Keratinocyte (primary cell): Measurements from ENCODE around the gene TFDP2. TPM values are rescaled to one million over a fixed set of nuclear protein-coding genes. Genes with fewer than 3 reads are reported as not detected.

Experiments used
- DNase-seq: peaks from one replicate; pipeline ENCODE4 v3.0.0-alpha.2; 2011; ENCODE audit warnings: low read depth, missing footprints, low spot score
- FAIRE-seq: peaks from 2 replicates; lab custom pipeline; 2011; peaks lifted over from hg19 to GRCh38; lab: Jason Lieb, UNC
- H2AFZ ChIP-seq: 2 replicates; pipeline ENCODE4 v1.6.0; 2012; ENCODE audit warnings: low read length, control low read depth, inconsistent platforms; ENCODE audit not compliant: control insufficient read depth
- H3K27ac ChIP-seq: 2 replicates; pipeline ENCODE4 v1.5.1; 2011; ENCODE audit warnings: low read length; ENCODE audit not compliant: control insufficient read depth, insufficient read depth
- H3K27me3 ChIP-seq: 3 replicates; pipeline ENCODE4 v1.6.0; 2011; ENCODE audit warnings: low read length; ENCODE audit not compliant: control insufficient read depth, insufficient read depth; ENCODE audit errors: extremely low read depth
- H3K36me3 ChIP-seq, 2 experiments: 2 replicates in 1 of 2; 3 replicates in 1 of 2; pipeline ENCODE4 v1.5.1; 2011; ENCODE audit warnings: low read length in 2 of 2, mild to moderate bottlenecking in 1 of 2; ENCODE audit not compliant: control insufficient read depth in 2 of 2, insufficient read depth in 2 of 2; ENCODE audit errors: extremely low read depth in 1 of 2
- H3K4me1 ChIP-seq: 3 replicates; pipeline ENCODE4 v1.5.1; 2011; ENCODE audit warnings: low read length; ENCODE audit not compliant: control insufficient read depth, insufficient read depth; ENCODE audit errors: extremely low read depth
- H3K4me2 ChIP-seq: 3 replicates; pipeline ENCODE4 v1.6.0; 2011; ENCODE audit warnings: low read depth, low read length; ENCODE audit not compliant: control insufficient read depth, insufficient read depth; ENCODE audit errors: extremely low read depth
- H3K4me3 ChIP-seq, 3 experiments: fragments of 200-600 bp in 1 of 3; sonication (generic) in 1 of 3; 2 replicates in 2 of 3; 3 replicates in 1 of 3; pipeline ENCODE4 v1.5.1; 2011 to 2016; ENCODE audit warnings: low read length in 3 of 3, mild to moderate bottlenecking in 3 of 3, control low read depth in 2 of 3, inconsistent platforms in 1 of 3, low read depth in 1 of 3, mixed read lengths in 1 of 3, mixed run types in 1 of 3, moderate library complexity in 1 of 3; ENCODE audit not compliant: control insufficient read depth in 2 of 3, insufficient read depth in 2 of 3; ENCODE audit errors: extremely low read depth in 1 of 3
- H3K79me2 ChIP-seq: 2 replicates; pipeline ENCODE4 v1.6.0; 2012; ENCODE audit warnings: low read length; ENCODE audit not compliant: control insufficient read depth, insufficient read depth
- H3K9ac ChIP-seq: 3 replicates; pipeline ENCODE4 v1.6.0; 2011; ENCODE audit warnings: low read length; ENCODE audit not compliant: control insufficient read depth, insufficient read depth; ENCODE audit errors: extremely low read depth
- H3K9me1 ChIP-seq: 3 replicates; pipeline ENCODE4 v1.6.0; 2011; ENCODE audit warnings: low read length; ENCODE audit not compliant: control insufficient read depth, insufficient read depth; ENCODE audit errors: extremely low read depth
- H3K9me3 ChIP-seq: 2 replicates; pipeline ENCODE4 v1.5.1; 2012; ENCODE audit warnings: low read depth, low read length; ENCODE audit not compliant: control insufficient read depth
- H4K20me1 ChIP-seq: 3 replicates; pipeline ENCODE4 v1.6.0; 2011; ENCODE audit warnings: low read length; ENCODE audit not compliant: control insufficient read depth, insufficient read depth; ENCODE audit errors: extremely low read depth
- CTCF ChIP-seq, 3 experiments: IDR thresholded peaks in 1 of 3; conservative IDR thresholded peaks in 1 of 3; optimal IDR thresholded peaks in 1 of 3; 2 replicates in 2 of 3; 3 replicates in 1 of 3; pipeline versions ENCODE3 to v1.5.1; 2011; ENCODE audit warnings: low read length in 3 of 3, mild to moderate bottlenecking in 3 of 3, moderate library complexity in 2 of 3, control low read depth in 1 of 3, inconsistent platforms in 1 of 3; ENCODE audit not compliant: insufficient read depth in 2 of 3; ENCODE audit errors: extremely low read depth in 1 of 3
- EZH2 ChIP-seq: IDR thresholded peaks from one replicate; pipeline ENCODE4 v1.6.1; 2012; ENCODE audit warnings: inconsistent platforms, mild to moderate bottlenecking, low read length, moderate library complexity
- dilution Hi-C: fragments of 300-500 bp; cut with MboI; formaldehyde crosslinking; loops from one replicate; pipeline ENCODE4 v1.7.0; 2020; ENCODE audit warnings: low sequenced_read_pairs; ENCODE audit not compliant: extremely low pct_ligation_motif_present
- polyA plus RNA-seq, 5 experiments: library from polyadenylated mRNA; depleted of rRNA in 3 of 5; stranded (reverse) in 3 of 5; stranded (forward) in 1 of 5; unstranded in 1 of 5; fragments of >200 nt; gene quantifications; 1 replicate in 1 of 5; 2 replicates in 3 of 5; 3 replicates in 1 of 5; pipeline versions ENCODE4 v1.2.1 to v1.2.3, GENCODE V29; 2011 to 2012; ENCODE audit warnings: missing spikeins in 2 of 5, low read depth in 1 of 5, low replicate concordance in 1 of 5

The TFDP2 gene
- polyA plus RNA-seq, 1 donor (not counting 4 experiments of a cell fraction or from before 2014, with no cell fraction given), result 40.6 TPM

DNA sequence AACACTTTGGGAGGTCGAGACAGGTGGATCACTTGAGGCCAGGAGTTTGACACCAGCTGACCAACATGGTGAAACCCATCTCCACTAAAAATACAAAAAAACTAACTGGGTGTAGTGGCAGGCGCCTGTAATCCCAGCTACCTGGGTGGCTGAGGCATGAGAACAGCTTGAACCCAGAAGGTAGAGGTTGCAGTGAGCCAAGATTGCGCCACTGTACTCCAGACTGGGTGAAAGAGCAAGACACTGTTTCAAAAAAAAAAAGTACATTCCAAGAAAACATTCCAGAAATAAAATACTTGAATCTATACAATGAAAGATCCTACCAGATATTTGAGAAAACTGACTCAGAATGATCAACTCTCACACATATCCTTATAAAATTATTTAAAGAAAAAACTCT, 30.4 kb downstream of the TFDP2 start:
- no peak for FAIRE-seq

GRCh38 chr3:142117056-142117851, 32.1 kb downstream of the TFDP2 start:
- no peaks in the 10 kb centered on the region for H4K20me1 ChIP-seq
- no peaks in the 10 kb centered on the region for H3K36me3 ChIP-seq
- H3K27me3 ChIP-seq, result no peaks in the 10 kb centered on the region
- H3K27ac ChIP-seq, result no peak overlapping the region
- no peak overlapping the region for H3K4me3 ChIP-seq
- no peaks in the 10 kb centered on the region for H3K9me3 ChIP-seq
- TF ChIP-seq EZH2 (no peak), CTCF (optimal IDR thresholded peaks at IDR 0.05 in 1 of 3, IDR thresholded peaks at IDR 0.05 in 1 of 3, conservative IDR thresholded peaks at IDR 0.05 in 1 of 3; ENCODE audit: extremely low read depth in 1 of 3, insufficient read depth in 2 of 3, low read length in 3 of 3) (no peak)
- no peaks in the 10 kb centered on the region for H3K9me1 ChIP-seq
- no peak overlapping the region for H3K9ac ChIP-seq
- DNase-seq (no peak), FAIRE-seq (no peak)
- H3K79me2 ChIP-seq, result no peaks in the 10 kb centered on the region
- no peaks in the 10 kb centered on the region for H3K4me1 ChIP-seq
- H2AFZ ChIP-seq, result no peak overlapping the region
- no peak overlapping the region for H3K4me2 ChIP-seq
- dilution Hi-C loops, result no loop called here

More for the DNA sequence above, 30.4 kb downstream of the TFDP2 start:
- no peaks in the 10 kb centered on the region for H3K36me3 ChIP-seq
- H3K4me2 ChIP-seq, result no peak overlapping the region
- H3K9ac ChIP-seq, result no peak overlapping the region
- no peak overlapping the region for H3K27ac ChIP-seq
- no peak for DNase-seq
- H2AFZ ChIP-seq, result no peak overlapping the region
- no peaks in the 10 kb centered on the region for H3K4me1 ChIP-seq
- dilution Hi-C loops, result no loop called here
- H3K9me3 ChIP-seq, result no peaks in the 10 kb centered on the region
- H3K27me3 ChIP-seq, result no peaks in the 10 kb centered on the region
- no peaks in the 10 kb centered on the region for H4K20me1 ChIP-seq
- H3K4me3 ChIP-seq, result no peak overlapping the region
- no peaks in the 10 kb centered on the region for H3K9me1 ChIP-seq
- H3K79me2 ChIP-seq, result no peaks in the 10 kb centered on the region
- no peak for TF ChIP-seq CTCF (optimal IDR thresholded peaks at IDR 0.05 in 1 of 3, IDR thresholded peaks at IDR 0.05 in 1 of 3, conservative IDR thresholded peaks at IDR 0.05 in 1 of 3; ENCODE audit: extremely low read depth in 1 of 3, insufficient read depth in 2 of 3, low read length in 3 of 3)
- no peak for TF ChIP-seq EZH2
